Activated naive CD4-positive, alpha-beta T cell treated with anti-CD3 and anti-CD28 coated beads, Interleukin-2, amount 50 U/mL, for 24 hours (primary cell): ENCODE results near the gene ENDOV.

Experiments used
- H3K27ac Mint-ChIP-seq: one replicate; pipeline ENCODE4 v1.8.0; 2021; ENCODE audit warnings: mild to moderate bottlenecking, mixed read lengths
- H3K27me3 Mint-ChIP-seq: one replicate; pipeline ENCODE4 v1.8.0; 2021; ENCODE audit warnings: mixed read lengths
- H3K36me3 Mint-ChIP-seq: one replicate; pipeline ENCODE4 v1.8.0; 2021; ENCODE audit warnings: mixed read lengths
- H3K4me1 Mint-ChIP-seq: one replicate; pipeline ENCODE4 v1.8.0; 2021; ENCODE audit warnings: mixed read lengths
- H3K4me3 Mint-ChIP-seq: one replicate; pipeline ENCODE4 v1.8.0; 2021; ENCODE audit warnings: mild to moderate bottlenecking, mixed read lengths
- H3K9me3 Mint-ChIP-seq: one replicate; pipeline ENCODE4 v1.8.0; 2021; ENCODE audit warnings: mixed read lengths

ENDOV gene

DNA sequence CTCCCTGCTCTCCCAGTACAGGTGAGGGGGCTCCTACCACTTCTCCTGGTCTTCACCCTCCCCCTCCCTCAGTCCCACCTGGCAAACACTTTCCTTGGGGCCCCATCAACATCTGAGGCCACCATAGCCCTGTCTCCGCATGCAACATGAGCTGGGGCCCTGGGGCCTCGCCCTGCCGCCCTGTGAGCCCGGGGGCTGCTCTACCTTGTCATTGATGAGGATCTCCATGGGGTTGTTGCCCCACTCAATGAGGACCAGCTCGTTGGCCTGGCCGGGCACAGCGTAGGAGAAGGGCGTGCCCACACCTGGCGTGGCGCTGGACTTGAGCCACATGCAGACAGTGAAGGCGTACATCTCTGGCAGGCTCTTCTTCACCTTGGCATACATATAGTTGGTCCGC lies 58.0 kb downstream of the ENDOV start:
- H3K27me3 Mint-ChIP-seq, result peaks cover 18% of the 10 kb centered on the region
- H3K4me3 Mint-ChIP-seq, result peak overlapping the region; percentile 39
- H3K27ac Mint-ChIP-seq, result no peak overlapping the region

DNA sequence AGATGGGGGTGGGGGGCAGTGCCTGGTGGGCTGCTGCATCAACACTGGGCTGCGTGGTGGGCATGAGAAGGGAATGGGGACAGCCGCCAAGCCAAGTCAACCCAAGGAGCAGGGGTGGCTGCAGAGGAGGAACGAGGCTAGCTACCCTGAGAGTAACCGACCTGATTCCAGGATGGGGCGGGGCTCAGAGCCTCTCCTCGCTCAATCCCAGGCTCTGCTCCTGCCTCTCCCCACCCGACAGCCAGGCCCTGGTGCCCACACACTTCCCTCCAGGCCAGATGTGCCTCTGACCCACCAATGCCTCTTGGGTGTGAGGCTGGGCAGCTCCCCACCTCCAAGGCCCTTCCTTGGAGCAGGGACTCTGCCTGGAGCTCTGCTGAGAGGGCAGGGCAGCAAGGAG lies 58.7 kb downstream of the ENDOV start:
- peaks cover 14% of the 10 kb centered on the region for H3K27me3 Mint-ChIP-seq

More for the DNA sequence above, 58.0 kb downstream of the ENDOV start:
- Mint-ChIP-seq H3K36me3 (peaks cover 14% of the 10 kb centered on the region), H3K9me3 (no peaks in the 10 kb centered on the region), H3K4me1 (peaks cover 31% of the 10 kb centered on the region)

DNA sequence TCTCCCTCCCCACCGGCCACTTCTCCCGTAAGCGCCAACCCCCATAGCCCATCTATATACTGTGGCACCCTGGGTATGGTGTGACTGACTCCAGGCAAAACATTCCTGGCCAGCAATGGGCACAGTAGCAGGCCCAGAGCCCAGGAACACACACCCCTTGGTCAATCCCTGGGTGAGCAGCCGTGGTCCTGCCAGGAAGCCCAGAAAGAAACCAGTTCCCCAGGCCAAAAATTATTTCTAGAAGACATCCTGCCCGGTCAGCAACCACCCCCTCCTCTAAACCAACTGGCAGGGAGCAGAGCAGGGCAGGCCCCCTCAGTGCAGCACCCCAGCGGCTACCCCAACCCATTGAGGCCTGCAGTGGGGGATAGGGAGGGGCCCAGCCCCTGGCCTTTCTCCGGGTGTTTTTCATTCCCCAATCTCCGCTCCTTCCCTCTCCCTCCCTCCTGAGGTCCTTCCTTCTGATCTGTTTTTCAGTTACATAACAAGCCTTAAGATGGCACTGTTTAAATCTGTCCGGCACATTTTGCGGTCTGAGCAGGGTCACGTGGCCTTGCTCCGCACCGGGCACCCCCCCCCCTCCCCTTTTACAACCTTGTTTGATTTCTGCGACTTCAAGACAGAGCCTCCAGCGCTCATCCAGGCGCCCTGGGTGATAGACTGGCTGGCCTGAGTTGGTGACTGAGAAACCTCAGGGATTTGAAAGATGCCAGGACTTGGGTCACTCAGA lies 59.4 kb downstream of the ENDOV start:
- peaks cover 16% of the 10 kb centered on the region for H3K27me3 Mint-ChIP-seq
- H3K27ac Mint-ChIP-seq, result peak overlapping the region; percentile 77
- H3K36me3 Mint-ChIP-seq, result peaks cover 9% of the 10 kb centered on the region
- no peaks in the 10 kb centered on the region for H3K9me3 Mint-ChIP-seq
- H3K4me1 Mint-ChIP-seq, result peaks cover 38% of the 10 kb centered on the region
- peak overlapping the region; percentile 88 for H3K4me3 Mint-ChIP-seq

More for the DNA sequence above, 58.7 kb downstream of the ENDOV start:
- Mint-ChIP-seq H3K4me1 (peaks cover 31% of the 10 kb centered on the region), H3K27ac (no peak overlapping the region), H3K36me3 (peaks cover 11% of the 10 kb centered on the region), H3K9me3 (no peaks in the 10 kb centered on the region), H3K4me3 (peak overlapping the region; percentile 88)

DNA sequence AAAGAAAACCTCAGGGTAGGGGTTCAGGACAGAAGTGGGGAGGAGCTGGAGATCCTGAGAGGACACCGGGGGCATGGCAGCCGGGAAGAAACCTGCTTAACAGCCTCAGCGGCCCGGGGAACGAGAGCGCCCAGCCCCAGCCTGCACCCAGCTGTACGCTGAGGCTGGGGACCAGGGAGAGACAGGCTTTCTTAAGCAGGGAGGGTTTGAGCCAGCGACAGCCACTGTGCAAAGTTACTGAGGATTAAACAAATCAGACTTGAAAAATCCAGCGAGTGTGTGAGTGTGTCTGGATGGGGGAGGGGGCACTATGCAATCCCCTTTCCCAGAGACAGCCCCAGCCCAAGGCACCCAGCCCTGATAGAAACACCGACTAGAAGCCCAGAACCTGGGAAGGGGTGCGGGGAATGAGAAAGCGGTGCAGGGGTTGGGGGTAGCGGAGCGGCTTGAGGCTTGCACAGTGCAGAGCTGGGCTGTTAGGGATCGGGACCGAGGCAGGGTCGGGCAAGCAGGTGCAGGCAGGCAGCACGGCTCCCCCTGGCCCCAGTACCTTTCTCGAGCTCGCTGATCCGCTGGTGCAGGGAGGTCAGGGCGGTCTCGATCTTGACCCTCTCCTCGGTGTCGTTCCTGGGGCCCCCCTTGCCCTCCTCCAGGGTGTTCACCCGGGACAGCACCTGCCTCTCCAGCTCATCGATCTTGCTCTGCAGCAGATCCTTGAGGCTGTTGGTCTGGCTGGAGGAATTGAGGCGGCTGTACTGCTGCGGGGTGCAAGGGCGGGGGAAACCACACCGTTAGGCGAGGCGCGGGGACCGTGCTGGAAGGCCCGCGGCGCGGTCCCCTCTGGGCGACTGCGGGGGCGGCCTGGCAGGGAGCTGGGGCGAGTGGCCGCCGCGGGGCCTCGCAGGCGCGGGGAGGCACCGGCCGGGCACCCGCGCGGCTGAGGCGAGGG lies 60.3 kb downstream of the ENDOV start:
- H3K27me3 Mint-ChIP-seq, result peaks cover 22% of the 10 kb centered on the region
- peaks cover 38% of the 10 kb centered on the region for H3K4me1 Mint-ChIP-seq
- H3K4me3 Mint-ChIP-seq, result peak overlapping the region; percentile 88
- H3K36me3 Mint-ChIP-seq, result peaks cover 8% of the 10 kb centered on the region
- H3K9me3 Mint-ChIP-seq, result no peaks in the 10 kb centered on the region
- peak overlapping the region; percentile 77 for H3K27ac Mint-ChIP-seq

DNA sequence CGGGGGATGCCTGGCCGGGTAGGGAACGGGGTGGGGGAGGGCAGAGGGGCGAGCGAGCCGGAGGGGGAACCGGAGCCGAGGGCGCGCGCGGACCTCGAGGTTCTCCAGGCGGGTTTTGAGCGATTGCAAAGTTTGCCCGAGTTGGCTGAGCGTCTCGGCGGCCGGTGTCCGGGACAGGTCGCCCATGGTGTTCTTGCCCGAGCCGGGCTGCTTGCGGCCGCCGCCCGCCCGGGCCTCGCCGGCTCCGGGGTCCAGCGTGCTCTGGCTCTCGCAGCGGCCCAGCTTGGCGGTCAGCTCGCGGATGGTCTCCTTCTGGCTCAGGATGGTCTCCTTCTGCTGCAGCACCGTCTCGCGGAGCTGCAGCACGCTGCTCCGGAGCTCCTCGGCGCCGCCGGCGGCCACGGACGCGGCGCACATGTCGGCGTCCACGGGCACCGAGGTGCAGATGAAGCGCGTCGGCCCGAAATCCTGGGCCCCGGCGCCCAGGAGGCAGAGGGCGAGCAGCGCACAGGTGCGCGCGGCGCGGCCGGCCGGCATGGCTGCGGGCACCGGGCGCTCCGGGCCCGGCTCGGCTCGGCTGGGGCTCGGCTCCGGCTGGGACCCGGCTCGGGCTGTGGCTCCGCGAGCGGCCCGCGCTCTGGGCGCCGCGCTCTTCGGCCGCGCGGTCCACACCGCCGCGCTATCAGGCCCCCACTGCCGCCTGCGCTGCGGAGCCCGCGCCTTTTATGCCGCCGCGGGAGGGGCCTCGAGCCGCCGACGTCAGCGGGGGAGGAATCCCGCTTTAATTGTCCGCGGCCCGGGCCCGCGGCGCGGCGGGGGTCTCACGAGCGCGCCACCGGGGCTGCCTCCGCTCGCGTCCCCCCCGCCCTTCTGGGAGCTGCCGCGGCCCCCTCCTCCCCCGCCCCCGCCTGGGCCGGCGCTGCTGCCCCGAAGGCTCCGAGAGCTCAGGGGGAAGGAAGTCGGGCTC lies 61.2 kb downstream of the ENDOV start, which contains the start of gene NPTX1:
NPTX1 (minus strand) TSS at position 698 of the 967 bp plus-strand sequence; CDS start at position 537, 161 bp downstream.
- H3K27ac Mint-ChIP-seq, result no peak within 1 kb of the TSS
- peaks cover 5% of the 10 kb centered on the region for H3K36me3 Mint-ChIP-seq
- H3K9me3 Mint-ChIP-seq, result no peaks in the 10 kb centered on the region
- peak within 1 kb of the TSS; percentile 88 for H3K4me3 Mint-ChIP-seq
- peaks cover 22% of the 10 kb centered on the region for H3K27me3 Mint-ChIP-seq
- peaks cover 37% of the 10 kb centered on the region for H3K4me1 Mint-ChIP-seq

DNA sequence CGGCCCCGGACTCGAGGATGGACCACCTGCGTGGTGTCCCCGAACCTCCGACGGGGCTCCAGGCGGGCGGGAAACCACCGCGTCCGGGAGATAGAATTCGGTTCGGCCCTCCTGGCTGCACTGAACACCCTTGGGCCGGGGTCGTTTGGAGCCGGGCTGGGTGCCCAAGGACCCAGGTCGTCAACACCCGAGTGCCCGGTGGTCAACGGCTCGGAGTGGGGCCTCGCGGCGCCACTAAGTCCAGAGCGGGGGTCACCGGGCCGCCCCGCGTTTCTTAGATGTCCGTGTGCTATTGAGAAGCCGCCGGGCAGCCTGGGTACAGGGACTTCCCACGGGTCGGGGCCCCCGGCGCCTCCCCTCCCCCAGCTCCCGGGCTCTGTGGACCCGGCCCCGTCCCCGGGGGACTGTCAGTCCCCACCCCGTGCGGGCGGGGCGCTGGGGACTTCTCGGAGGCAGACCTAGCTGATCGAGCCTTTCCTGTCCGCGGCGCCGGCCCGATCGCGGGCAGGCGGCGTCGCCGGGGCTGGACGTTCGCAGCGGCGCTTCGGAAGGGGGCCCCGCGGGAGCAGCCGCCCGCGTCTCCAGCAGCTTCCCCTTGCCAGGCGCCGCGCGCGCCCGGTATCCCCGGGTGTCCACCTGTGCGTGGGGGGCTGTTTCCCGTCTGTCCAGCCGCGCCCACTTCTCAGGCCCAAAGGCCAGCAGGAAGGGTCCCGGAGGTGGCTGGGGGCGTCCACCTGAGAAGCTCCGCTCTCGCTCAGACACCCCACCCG lies 62.1 kb downstream of the ENDOV start:
- Mint-ChIP-seq H3K27me3 (peaks cover 25% of the 10 kb centered on the region), H3K36me3 (peaks cover 1% of the 10 kb centered on the region), H3K4me1 (peaks cover 28% of the 10 kb centered on the region), H3K4me3 (no peak overlapping the region), H3K9me3 (no peaks in the 10 kb centered on the region), H3K27ac (no peak overlapping the region)

DNA sequence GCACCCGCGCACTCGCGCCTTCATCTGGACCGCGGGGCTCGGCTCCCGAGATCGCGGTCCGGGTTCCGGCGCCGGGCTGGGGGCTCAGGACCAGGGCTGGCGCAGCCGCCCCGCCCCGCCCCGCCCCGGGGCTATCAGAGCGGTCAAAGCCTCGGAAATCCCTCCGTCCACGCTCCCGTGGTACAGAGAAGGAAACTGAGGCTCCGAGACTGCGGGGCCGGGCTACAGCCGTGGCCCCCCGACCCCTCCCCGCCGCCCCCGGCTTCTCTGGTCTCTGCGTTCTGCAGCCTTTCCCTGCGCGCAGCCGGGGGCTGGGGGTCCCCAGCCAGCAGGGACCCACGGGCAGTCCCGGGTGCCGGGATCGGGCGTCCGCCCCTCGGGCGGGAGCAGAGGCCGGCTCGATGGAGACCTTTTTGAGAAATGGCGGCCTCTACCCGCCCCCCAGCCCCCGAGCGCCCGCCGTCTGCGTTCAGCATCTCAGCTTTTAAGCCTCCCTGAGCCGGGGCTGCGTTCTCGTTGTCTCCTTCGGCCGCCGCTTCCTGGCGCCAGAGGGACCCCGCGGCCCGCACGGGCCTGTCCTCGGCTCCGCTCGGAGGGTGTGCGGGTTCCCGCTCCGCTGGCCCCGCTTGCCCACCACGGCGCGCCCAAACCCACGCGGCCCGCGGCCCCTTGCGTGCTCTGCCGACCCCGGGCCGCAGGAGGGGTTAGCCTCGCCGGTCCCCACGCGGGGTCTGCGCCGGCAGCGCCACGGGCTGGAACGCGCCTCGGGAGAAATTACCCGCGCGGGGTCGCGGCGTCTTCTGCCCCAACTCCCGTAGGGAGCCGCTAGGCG lies 62.9 kb downstream of the ENDOV start:
- no peak overlapping the region for H3K4me3 Mint-ChIP-seq
- peaks cover 3% of the 10 kb centered on the region for H3K36me3 Mint-ChIP-seq
- H3K4me1 Mint-ChIP-seq, result peaks cover 24% of the 10 kb centered on the region
- H3K27ac Mint-ChIP-seq, result no peak overlapping the region
- H3K9me3 Mint-ChIP-seq, result no peaks in the 10 kb centered on the region
- H3K27me3 Mint-ChIP-seq, result peaks cover 30% of the 10 kb centered on the region

DNA sequence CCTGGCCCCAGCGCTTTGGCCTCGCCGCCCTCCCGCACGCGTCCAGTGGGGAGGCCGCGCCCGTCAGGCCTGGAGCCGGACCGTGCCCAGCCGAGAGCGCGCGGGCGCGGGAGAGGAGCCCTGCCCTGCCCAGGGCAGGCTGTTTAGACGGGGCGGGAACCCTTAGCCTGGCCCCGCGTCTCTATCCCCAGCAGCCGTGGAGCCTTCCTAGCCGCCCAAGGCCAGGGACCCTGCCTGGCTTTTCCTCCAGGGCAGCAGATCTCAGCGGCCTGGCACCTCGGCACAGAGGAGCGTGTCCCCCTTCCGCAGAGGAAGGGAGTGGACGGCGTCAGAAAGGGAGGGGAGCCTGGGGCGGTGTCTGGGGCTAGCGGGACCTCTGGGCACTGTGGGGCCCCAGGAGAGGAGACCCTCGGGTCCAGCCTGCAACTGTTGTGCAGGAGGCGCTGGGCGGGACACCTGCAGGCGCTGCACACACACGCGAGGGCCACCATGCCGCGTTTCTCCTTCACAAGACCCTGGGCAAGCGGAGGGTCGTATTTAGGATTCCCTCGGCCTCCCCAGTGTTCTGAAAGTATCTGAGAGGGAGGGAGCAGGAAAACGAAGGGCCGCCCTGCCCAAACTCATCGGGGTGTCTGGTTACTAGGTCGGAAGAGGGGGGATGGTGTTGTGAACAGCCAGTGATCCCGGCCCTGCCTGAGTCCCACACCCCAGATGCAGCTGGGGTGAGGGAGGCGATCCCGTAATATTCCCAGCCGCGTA lies 63.7 kb downstream of the ENDOV start:
- Mint-ChIP-seq H3K4me3 (peak overlapping the region; percentile 74), H3K4me1 (peaks cover 21% of the 10 kb centered on the region), H3K27me3 (peaks cover 31% of the 10 kb centered on the region), H3K9me3 (no peaks in the 10 kb centered on the region), H3K27ac (no peak overlapping the region), H3K36me3 (peaks cover 3% of the 10 kb centered on the region)

DNA sequence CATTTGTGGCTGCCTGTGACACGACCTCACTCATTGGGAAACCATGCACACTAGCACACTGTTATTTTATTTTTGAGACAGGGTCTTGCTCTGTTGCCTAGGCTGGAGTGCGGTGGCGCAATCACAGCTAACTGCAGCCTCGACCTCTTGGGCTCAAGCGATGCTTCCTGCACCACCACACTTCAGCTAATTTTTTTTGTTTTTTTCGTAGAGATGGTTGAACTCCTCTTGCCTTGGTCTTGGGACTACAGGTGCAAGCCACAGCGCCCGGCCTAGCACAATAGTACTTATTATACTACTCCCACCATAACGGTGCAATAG lies 64.2 kb downstream of the ENDOV start:
- H3K27ac Mint-ChIP-seq, result no peak overlapping the region
- peaks cover 3% of the 10 kb centered on the region for H3K36me3 Mint-ChIP-seq
- H3K4me1 Mint-ChIP-seq, result peaks cover 20% of the 10 kb centered on the region
- peak overlapping the region; percentile 74 for H3K4me3 Mint-ChIP-seq
- H3K27me3 Mint-ChIP-seq, result peaks cover 31% of the 10 kb centered on the region
- no peaks in the 10 kb centered on the region for H3K9me3 Mint-ChIP-seq

DNA sequence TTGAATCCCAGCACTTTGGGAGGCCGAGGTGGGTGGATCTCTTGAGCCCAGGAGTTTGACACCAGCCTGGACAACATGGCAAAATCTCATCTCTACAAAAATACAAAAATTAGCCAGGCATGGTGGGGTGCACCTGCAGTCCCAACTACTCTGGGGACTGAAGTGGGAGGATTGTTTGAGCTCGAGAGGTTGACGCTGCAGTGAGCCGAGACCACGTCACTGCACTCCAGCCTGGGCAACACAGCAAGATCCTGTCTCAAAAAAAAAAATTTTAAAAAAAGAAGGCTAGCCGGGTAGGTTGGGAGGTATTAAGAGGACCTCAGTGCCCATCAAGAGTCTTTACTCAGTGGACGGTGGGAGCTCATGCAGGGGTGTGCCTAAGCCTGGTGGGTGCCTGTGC lies 65.3 kb downstream of the ENDOV start:
- H3K4me1 Mint-ChIP-seq, result peaks cover 10% of the 10 kb centered on the region
- peaks cover 25% of the 10 kb centered on the region for H3K27me3 Mint-ChIP-seq
- no peak overlapping the region for H3K4me3 Mint-ChIP-seq
- no peaks in the 10 kb centered on the region for H3K9me3 Mint-ChIP-seq
- H3K27ac Mint-ChIP-seq, result no peak overlapping the region
- peaks cover 1% of the 10 kb centered on the region for H3K36me3 Mint-ChIP-seq

DNA sequence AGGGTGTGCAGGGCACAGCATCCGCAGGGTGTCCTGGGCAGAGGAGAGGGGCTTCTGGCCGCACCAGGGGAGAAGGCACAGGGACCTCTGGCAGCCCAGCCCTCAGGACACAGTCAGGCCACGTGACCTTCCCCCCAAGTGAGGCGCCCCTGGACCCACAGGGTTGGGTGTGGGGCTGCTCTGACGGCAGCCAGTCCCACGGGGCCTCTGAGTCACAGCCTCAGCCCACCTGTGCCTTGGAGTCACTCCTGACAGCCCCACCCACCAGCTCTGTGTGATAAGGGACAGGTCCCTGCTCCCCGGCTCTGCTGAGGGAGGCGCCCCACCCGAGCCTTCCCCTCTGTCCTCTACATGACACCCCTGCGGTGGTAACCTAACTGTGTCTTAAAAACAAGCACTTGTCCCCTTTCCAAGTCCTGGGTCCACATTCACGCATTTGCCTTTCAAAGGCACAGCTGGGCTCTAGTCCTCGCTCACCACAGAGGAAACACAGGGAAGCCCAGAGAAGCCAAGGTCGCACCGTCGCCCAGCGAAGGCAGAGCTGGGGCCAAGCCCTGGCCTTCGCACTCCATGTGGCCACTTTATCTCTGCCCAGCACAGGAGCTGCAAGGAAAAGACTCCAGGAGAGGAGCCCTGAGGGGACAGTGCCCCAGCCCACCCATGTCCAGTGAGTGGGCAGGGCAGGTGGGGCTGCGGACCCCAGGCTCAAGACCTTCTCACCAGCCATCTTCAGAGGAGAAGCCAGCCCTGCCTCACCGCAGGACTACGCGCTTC lies 66.5 kb downstream of the ENDOV start:
- no peak overlapping the region for H3K4me3 Mint-ChIP-seq
- no peak overlapping the region for H3K27ac Mint-ChIP-seq
- peaks cover 28% of the 10 kb centered on the region for H3K27me3 Mint-ChIP-seq
- H3K36me3 Mint-ChIP-seq, result peaks cover 1% of the 10 kb centered on the region
- H3K9me3 Mint-ChIP-seq, result no peaks in the 10 kb centered on the region
- H3K4me1 Mint-ChIP-seq, result peaks cover 7% of the 10 kb centered on the region

DNA sequence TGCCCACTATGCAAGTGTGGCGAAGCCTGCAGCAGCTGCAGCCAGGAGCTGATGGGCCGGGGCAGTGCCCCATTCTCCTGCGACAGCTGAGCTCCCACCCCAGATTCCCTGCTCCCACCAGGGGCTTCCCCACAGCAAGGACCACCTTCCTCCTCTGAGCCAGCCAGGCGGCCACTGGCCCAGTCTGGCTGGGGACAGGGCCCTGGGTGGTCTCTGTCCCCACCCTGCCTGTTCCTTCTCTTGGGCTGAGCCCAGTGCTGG lies 67.0 kb downstream of the ENDOV start:
- Mint-ChIP-seq H3K27ac (no peak overlapping the region), H3K4me3 (no peak overlapping the region), H3K4me1 (peaks cover 7% of the 10 kb centered on the region), H3K27me3 (peaks cover 28% of the 10 kb centered on the region), H3K36me3 (peaks cover 1% of the 10 kb centered on the region), H3K9me3 (no peaks in the 10 kb centered on the region)
